ENCODE data around the gene ACSF3.
"Not testable (repeated sequence)": the region's sequence is repeated elsewhere in the genome, so short reads cannot be mapped to it uniquely, and the experiment has no call there.

Gene ACSF3

GRCh38 chr16:89179656-89180315, 86.1 kb downstream of the ACSF3 start:
- DNase-seq: no peak

GRCh38 chr16:89183463-89183862, 89.8 kb downstream of the ACSF3 start:
- no peak for DNase-seq

- no peak for DNase-seq
Measured at GRCh38 chr16:89183975-89184676, 90.5 kb downstream of the ACSF3 start.

- no peak for DNase-seq
Measured at GRCh38 chr16:89184677-89184932, 91.0 kb downstream of the ACSF3 start.

- no peak for DNase-seq
Measured at GRCh38 chr16:89184933-89185794, 91.5 kb downstream of the ACSF3 start.

GRCh38 chr16:89185887-89186592, 92.4 kb downstream of the ACSF3 start:
- DNase-seq: not testable (repeated sequence)

- not testable (repeated sequence) for DNase-seq
Measured at GRCh38 chr16:89186593-89187031, 93.0 kb downstream of the ACSF3 start.

GRCh38 chr16:89187032-89187769, 93.5 kb downstream of the ACSF3 start:
- DNase-seq: no peak

GRCh38 chr16:89187770-89188392, 94.2 kb downstream of the ACSF3 start:
- no peak for DNase-seq

- DNase-seq: not testable (repeated sequence)
Measured at GRCh38 chr16:89188471-89189357, 95.1 kb downstream of the ACSF3 start.

GRCh38 chr16:89189358-89190025, 95.8 kb downstream of the ACSF3 start:
- DNase-seq: no peak

GRCh38 chr16:89190150-89190958, 96.7 kb downstream of the ACSF3 start:
- peak; percentile 3 for DNase-seq

- DNase-seq: no peak
Measured at GRCh38 chr16:89191033-89191900, 97.6 kb downstream of the ACSF3 start.

- DNase-seq: no peak
Measured at GRCh38 chr16:89191901-89192185, 98.2 kb downstream of the ACSF3 start.

- DNase-seq: peak; percentile 72
Measured at GRCh38 chr16:89192186-89192955, 98.7 kb downstream of the ACSF3 start.

- no peak for DNase-seq
Measured at GRCh38 chr16:89192956-89193575, 99.4 kb downstream of the ACSF3 start.

- DNase-seq: no peak
Measured at GRCh38 chr16:89193576-89194293, 100.1 kb downstream of the ACSF3 start.
